GM12873 (cell line): ENCODE results near the gene SPRYD3.

Experiments
- TF ChIP-seq, protein P1 (sequence below): IDR thresholded peaks from 2 replicates; pipeline ENCODE4 v1.5.1; 2012; ENCODE audit warnings: low read depth, mild to moderate bottlenecking, moderate library complexity, low read length, control low read depth; ENCODE audit not compliant: insufficient read depth; ENCODE audit errors: missing control alignments

The SPRYD3 gene

DNA sequence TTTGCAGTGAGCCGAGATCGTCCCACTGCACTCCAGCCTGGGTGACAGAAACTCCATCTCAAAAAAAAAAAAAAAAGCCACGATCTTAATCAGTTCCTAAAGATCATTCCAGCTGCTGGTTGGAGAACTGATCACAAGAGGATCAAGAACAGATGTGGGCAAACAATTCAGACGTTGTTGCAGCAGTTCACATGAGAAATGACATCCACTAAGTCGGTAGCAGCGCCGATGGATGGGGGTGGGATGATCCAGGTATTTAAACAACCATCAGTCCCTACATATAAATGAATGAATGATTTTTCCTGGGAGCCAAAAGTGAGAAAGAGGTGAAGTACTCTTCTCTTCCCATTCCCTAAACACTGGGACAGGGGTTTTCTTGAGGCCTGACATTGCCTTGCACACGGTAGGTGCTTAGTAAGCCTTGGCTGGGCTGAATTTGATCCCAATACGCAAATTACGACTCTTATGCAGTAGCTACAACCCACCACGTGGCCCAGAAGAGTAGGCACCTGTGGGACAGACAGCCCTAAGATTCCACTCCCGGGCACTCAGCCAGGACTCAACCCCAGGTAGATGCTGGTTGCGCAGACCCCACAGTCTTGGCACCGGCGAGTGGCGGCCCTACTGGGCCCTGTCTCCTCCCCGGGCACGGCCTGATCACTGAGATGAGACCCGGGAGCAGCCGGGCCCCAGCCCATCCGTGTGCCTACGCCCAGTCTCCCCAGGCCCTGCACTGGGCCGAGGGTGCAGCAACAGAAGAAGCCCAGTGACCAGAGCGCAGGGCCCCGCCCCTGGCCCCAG is 565 bp downstream of the SPRYD3 start:
- TF ChIP-seq, protein P1, sequence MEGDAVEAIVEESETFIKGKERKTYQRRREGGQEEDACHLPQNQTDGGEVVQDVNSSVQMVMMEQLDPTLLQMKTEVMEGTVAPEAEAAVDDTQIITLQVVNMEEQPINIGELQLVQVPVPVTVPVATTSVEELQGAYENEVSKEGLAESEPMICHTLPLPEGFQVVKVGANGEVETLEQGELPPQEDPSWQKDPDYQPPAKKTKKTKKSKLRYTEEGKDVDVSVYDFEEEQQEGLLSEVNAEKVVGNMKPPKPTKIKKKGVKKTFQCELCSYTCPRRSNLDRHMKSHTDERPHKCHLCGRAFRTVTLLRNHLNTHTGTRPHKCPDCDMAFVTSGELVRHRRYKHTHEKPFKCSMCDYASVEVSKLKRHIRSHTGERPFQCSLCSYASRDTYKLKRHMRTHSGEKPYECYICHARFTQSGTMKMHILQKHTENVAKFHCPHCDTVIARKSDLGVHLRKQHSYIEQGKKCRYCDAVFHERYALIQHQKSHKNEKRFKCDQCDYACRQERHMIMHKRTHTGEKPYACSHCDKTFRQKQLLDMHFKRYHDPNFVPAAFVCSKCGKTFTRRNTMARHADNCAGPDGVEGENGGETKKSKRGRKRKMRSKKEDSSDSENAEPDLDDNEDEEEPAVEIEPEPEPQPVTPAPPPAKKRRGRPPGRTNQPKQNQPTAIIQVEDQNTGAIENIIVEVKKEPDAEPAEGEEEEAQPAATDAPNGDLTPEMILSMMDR, result no peak

DNA sequence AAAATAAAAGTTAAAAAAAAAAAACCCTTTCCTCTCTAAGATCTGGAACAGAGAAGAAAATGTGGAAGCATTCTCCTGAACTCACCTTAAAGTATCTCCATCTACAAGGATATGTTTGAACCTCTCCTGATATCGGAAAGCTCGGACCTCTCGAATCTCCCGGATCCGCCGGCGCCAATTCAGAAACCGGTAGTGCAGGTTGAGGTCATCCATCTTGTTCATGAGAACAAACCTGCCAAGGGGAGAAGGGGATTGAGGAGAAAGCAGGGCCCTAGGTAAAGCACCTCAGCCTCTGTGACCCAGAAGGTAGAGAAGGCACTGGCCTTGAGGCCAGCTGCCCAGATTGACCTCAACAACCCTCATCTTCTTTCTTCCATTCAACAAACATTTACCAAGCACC is 2.2 kb downstream of the SPRYD3 start:
- TF ChIP-seq, protein P1, result no peak

DNA sequence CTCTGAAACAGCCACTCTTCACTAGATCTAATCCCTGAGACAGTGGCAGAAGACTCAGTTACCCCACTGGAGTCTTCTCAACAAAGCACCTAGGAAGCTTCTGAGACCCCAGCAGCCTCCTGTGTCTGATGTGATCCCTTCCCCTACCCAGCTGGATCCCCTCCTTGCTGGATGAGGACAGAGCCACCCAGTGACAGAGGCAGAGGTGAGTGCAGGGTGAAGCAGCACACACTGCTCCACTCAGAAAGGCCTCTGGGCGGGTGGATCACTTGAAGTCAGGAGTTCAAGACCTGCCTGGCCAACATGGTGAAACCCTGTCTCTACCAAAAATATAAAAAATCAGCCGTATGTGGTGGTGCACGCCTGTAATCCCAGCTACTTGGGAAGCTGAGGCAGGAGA is 2.7 kb downstream of the SPRYD3 start:
- TF ChIP-seq, protein P1, result no peak

DNA sequence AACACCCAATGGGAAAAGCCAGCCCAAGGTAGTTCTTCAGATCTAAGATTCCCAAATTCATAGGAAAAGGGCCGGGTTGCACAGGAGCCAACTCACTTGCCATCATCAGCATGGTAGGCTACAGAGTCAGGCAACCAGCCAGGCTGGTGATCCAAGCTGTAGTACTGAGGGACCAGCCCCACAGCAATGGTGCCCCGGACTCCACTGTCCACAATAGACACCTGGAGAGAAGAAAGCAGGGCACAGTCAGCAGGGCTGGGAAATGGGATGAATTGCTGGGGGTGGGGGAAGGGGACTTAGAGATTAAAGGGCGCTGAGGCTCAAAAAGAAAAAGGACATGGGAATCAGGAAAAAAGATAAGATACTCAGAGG is 4.2 kb downstream of the SPRYD3 start:
- TF ChIP-seq, protein P1, result no peak

DNA sequence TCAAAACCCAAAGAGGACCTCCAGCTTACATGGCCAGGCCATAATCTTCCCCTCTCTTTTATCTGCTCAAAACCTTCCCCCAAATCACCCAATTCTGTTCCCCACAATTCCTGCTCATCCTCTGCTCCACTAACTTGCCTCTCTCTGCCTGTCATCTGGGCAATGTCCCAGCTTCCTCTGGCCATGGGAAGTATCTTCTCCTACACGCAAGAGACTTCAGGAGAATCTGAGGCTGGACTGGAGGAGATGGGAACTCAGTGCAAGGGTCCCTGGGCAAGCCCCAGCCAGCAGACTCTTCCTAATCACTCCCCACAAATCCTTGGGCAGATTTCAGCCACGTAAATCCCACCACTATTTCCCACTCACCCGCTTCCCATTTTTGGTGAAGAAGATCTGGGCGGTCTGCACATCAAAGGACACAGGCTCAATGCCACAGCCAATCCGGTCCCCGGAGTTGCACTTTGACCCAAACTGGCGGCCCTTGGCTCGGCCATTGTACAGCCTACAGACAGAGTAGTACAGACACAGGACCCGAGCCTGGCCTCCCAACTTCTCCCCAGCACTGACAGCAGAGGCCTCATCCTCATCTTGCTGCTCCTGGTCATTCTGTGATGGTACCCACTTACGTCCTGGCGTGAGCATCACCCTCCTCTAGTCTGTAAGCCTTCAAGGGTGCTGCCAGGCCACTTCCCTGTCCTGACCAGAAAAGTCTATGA is 4.7 kb downstream of the SPRYD3 start:
- TF ChIP-seq, protein P1, result no peak

DNA sequence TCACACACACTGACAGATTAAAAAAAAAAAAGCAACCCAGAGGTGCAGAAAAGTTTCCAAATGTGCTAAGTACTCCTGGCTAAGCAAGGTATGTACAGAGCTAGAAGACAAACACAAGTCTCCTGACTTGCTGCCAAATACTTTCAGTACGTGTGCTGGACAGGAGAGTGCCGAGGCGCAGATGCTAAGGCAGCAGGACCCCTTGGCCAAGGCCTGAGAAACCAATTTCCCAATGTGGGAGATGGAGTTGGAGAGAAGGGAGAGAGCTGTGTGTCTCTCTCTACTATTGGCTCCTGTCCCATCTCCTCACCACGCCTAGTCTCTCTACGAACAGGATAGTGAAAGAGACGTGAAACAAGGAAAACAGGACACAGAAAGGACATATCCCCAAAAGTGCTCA is 5.3 kb downstream of the SPRYD3 start:
- TF ChIP-seq, protein P1, result no peak

DNA sequence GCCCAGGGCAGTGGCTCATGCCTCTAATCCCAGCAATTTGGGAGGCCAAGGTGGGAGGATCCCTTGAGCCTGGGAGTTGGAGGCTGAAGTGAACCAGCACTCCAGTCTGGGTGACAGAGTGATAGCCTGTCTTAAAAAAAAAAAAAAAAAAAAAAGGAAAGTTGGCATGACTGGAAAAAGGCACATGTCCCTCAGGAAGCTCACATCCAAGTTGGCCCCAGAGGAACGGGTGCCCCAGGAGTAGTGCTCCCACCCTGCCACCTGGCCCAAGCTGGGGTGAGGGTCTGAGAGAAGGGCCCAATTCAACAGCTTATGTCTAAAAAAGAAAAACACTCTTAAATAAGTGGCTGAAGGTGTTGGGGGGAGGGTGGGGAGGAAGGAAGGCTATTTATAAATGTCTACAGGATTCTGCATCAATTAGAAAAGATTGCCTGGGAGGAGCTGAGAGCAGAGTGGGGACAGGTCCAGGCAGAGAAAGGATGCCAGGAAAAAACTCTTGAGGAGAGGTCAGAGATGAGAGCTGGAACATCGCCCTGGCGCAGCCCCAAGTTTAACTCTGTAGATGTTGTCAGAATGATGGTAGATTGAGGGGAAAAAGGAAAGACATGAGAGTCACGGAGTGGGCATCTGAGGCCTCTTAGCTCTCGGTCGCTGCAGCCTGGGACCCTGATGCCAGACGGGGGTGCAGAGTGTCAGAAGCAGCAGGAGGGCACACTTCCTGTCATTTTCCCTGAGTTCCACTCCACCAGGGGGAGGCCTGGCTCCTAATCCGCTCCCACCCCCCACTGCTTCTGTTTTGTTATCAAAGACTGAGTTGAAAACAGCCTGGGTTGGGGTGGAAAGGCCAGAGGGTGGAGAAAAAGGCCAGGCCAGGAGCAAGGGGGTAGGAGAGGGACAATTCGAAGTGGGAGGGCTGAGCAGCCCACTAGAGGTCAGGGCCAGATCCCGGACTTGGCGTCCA is 7.3 kb downstream of the SPRYD3 start:
- TF ChIP-seq, protein P1, result no peak
